ENCODE data around the gene KLHL29.

Gene KLHL29

DNA sequence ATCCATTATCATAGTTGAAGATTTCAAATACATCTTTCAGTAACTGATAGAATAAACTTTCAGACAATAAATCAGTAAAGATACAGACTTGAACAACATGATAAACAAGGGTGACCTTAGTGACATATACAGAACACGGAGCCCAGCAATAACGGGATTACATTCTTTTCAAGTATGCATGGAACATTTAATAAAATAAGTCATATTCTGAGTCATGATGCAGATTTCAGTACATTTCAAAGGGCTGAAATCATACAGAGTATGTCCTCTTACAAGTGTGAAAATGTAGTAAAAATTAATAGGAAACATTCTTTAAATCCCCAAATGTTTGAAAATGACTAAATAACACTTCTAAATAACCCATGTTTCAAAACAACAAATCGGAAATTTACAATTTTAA, 17.2 kb upstream of the KLHL29 start:
- TF ChIP-seq, protein P1, sequence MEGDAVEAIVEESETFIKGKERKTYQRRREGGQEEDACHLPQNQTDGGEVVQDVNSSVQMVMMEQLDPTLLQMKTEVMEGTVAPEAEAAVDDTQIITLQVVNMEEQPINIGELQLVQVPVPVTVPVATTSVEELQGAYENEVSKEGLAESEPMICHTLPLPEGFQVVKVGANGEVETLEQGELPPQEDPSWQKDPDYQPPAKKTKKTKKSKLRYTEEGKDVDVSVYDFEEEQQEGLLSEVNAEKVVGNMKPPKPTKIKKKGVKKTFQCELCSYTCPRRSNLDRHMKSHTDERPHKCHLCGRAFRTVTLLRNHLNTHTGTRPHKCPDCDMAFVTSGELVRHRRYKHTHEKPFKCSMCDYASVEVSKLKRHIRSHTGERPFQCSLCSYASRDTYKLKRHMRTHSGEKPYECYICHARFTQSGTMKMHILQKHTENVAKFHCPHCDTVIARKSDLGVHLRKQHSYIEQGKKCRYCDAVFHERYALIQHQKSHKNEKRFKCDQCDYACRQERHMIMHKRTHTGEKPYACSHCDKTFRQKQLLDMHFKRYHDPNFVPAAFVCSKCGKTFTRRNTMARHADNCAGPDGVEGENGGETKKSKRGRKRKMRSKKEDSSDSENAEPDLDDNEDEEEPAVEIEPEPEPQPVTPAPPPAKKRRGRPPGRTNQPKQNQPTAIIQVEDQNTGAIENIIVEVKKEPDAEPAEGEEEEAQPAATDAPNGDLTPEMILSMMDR (IDR thresholded peaks at IDR 0.05; ENCODE audit: borderline replicate concordance, insufficient read depth, low read depth, low read length): no peak
- H3K4me3 ChIP-seq (ENCODE audit: low read depth, low read length): no peak overlapping the region

- no peak overlapping the region for H3K4me3 ChIP-seq (ENCODE audit: low read depth, low read length)
- TF ChIP-seq, protein P1 (IDR thresholded peaks at IDR 0.05; ENCODE audit: borderline replicate concordance, insufficient read depth, low read depth, low read length): no peak
Observed at GRCh38 chr2:23373666-23374065, 11.3 kb upstream of the KLHL29 start.

DNA sequence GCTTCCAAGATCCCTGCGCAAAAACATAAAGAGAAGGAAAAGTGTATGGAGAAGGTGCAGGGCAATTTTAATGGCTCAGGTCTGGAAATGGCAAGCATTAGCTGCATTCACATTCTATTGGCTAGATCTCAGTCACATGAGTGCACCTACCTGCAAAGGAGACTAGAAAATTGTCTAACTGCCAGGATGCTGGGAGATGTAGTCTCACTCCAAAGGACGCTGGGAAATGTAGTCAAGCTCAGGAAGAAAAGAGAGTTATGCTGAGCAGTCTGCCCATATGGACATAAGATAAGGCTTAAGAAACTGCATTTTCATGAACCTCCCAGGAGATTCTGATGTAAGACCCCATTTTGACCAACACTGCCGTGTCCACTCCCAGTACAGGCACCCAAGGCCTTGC, 9.5 kb upstream of the KLHL29 start:
- no peak overlapping the region for H3K4me3 ChIP-seq (ENCODE audit: low read depth, low read length)
- TF ChIP-seq, protein P1 (IDR thresholded peaks at IDR 0.05; ENCODE audit: borderline replicate concordance, insufficient read depth, low read depth, low read length): no peak

DNA sequence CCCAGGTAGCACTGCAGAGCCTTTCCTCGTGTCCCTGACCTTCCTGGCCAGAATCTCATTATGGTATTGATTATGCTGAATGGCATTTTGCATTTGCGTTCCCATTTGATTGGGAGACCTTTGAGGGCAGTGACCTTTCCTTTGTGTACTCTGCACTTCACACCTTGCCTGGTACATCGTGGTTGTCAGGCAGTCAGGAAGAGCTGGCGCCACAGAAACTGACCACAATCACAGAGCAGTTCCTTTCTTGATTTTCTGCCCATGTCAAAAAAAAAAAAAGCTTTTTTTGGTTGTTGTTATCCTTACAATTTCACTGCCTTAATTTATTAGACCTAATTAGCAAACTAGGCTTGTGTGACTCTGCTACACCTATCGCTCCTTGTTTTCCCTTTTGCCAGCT, 8.9 kb upstream of the KLHL29 start:
- TF ChIP-seq, protein P1 (IDR thresholded peaks at IDR 0.05; ENCODE audit: borderline replicate concordance, insufficient read depth, low read depth, low read length): no peak
- no peak overlapping the region for H3K4me3 ChIP-seq (ENCODE audit: low read depth, low read length)

DNA sequence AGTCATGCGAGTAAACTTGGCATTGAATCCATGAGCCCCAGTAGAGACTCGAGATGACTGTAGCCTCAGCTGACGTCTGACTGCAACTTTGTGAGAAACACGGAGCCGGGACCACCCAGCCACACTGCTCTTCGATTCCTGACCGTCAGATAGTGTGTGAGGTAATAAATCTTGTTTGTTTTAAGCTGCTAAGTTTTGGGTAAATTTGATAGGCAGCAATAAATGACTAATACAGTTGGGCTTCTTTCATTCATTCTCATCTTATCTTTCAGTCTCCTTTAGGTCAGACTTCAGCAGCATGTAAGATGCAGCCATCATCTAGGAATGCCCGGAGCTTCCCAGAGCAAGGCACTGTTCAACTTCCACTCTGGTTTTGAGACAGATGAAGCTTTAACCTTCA, 8.0 kb upstream of the KLHL29 start:
- TF ChIP-seq, protein P1 (IDR thresholded peaks at IDR 0.05; ENCODE audit: borderline replicate concordance, insufficient read depth, low read depth, low read length): no peak
- no peak overlapping the region for H3K4me3 ChIP-seq (ENCODE audit: low read depth, low read length)

- TF ChIP-seq, protein P1 (IDR thresholded peaks at IDR 0.05; ENCODE audit: borderline replicate concordance, insufficient read depth, low read depth, low read length): no peak
- H3K4me3 ChIP-seq (ENCODE audit: low read depth, low read length): no peak overlapping the region
Observed at GRCh38 chr2:23377771-23378170, 7.2 kb upstream of the KLHL29 start.

GRCh38 chr2:23378496-23378895, 6.5 kb upstream of the KLHL29 start:
- H3K4me3 ChIP-seq (ENCODE audit: low read depth, low read length): no peak overlapping the region
- TF ChIP-seq, protein P1 (IDR thresholded peaks at IDR 0.05; ENCODE audit: borderline replicate concordance, insufficient read depth, low read depth, low read length): no peak
